HG03060 (cell line): ENCODE data around the gene MKX.

ENCODE experiments used
- ATAC-seq: cut with Tn5 transposase; IDR thresholded peaks from one replicate; pipeline ENCODE4 v1.9.1; 2021; ENCODE audit warnings: low read depth, moderate number of reproducible peaks; ENCODE audit not compliant: unreplicated experiment

MKX gene

DNA sequence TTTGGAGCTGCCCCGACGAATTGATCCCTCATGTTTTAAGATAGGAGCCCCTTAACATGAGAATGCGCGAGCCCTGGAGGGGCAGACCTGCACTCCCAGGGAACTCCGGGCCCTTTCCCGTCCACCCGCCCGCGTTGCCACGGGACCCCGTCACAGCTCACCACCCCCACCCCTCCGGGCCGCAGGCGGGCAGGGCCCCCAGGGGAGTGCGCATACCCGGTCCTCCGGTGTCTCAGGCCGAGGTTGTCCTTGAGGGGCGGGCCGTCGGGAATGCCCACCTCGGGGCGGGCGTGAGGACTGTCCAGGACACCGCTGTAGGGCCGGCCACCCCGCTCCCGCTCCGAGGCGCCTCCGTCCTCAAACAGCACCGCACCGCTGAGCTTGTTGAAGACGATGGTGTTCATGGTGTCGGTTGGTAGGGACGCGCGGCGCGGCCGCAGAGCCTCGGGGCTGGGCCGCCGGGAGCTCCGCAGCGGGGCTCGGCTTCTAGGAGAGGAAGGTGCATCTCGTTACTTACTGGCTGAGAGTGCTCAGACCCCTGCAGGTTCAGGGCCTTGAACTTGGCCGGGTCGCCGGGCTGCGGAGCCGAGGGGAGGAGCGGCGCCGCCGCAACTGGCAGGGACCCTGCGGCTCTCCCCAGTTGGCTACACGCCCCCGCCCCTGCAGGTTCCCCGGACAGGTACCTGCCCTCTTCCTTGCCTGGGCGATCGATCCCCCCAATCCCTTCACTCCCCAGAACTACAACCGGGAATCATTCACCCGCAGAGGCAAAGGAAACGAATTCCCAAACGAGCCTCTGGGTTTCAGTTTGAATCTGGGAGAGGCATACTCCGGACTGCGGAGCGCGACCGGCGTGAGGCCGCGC is 2.4 kb downstream of the MKX start:
- no peak for ATAC-seq

DNA sequence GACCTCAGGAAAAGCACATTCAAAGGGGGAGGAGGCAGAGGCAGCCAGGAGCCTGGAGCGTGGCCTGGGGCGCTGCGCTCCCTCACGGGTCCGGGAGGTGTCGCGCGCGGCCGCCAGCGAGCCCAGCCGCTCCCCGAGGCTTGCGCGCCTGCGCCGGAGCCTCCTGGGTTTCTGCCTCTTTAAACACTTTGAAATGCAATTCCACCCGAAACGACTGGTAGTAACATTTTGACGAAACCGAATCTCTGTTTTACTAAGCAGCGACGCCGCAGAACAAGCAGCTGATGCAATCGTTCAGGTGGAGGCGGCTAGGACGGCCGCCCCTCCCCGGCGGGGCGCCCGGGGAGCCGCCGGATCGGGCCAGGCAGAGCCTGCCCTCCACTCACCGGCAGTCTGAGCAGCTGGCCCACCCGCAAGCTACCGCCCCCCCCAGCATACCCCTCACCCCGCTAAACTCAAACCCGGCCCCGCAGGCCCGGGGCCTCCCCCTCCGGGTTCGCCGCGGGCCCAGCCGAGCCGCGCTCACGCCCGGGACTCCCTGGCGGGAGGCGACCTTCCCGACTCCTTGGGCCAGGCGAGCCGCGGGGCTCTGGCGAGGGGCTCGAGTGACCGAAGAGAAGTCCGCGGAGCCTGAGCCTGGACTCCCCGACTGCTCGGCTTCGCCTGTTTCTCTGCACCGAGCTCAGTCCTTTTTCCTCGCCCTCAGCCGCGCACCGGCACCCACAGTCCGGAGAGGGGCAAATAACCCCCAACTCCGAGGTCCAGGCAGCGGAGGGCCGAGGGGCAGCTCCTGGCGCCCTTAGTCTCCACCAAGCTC is 3.2 kb downstream of the MKX start:
- peak; percentile 89 for ATAC-seq

GRCh38 chr10:27741173-27742091 is 4.2 kb downstream of the MKX start:
- ATAC-seq = no peak

- ATAC-seq = no peak
Measured at GRCh38 chr10:27736396-27736795, 9.2 kb downstream of the MKX start.

- no peak for ATAC-seq
Measured at GRCh38 chr10:27730041-27730440, 15.6 kb downstream of the MKX start.

GRCh38 chr10:27728338-27728737 is 17.3 kb downstream of the MKX start:
- no peak for ATAC-seq

DNA sequence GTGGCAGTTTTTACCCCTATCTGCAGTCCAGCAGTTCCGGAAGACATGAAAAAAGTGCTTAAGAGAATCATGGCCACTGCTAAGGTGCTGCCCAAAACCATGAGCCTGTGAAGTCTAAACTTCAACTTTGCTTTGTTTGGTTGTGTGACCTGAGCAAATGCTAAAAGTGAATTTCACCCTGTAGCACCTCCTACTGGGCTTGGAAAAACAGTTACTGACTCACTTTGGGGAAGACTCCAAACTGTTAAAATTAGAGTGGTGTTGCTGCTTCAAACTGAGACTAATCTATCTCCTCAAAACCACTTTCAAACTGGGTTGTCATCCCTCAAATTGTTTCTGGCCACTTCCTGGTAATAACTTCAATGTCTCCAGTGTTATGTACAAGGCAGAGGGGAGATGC is 21.3 kb downstream of the MKX start:
- no peak for ATAC-seq

GRCh38 chr10:27723436-27723835 is 22.2 kb downstream of the MKX start:
- no peak for ATAC-seq

- no peak for ATAC-seq
Measured at GRCh38 chr10:27720529-27720928, 25.1 kb downstream of the MKX start.

GRCh38 chr10:27719052-27719451 is 26.6 kb downstream of the MKX start:
- no peak for ATAC-seq

- no peak for ATAC-seq
Measured at GRCh38 chr10:27717861-27718260, 27.8 kb downstream of the MKX start.

GRCh38 chr10:27717224-27717623 is 28.4 kb downstream of the MKX start:
- ATAC-seq = no peak

DNA sequence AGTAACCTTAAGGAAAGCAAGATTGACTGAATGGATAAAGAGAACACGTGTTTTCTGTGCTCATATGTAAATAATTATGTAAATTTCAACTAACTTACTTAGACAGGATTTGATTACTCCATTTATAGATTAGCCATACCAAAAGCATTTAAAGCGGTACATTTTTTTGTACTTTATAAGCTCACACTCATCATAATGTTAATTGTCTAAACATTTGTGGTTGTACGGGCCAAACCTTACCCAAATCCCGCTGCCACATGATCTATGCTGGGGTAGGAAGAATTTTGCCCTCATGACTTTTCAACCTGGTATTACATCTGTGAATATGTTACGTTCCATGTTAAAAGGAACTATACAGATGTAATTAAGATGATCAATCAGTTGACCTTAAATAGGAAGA is 29.1 kb downstream of the MKX start:
- ATAC-seq = no peak

DNA sequence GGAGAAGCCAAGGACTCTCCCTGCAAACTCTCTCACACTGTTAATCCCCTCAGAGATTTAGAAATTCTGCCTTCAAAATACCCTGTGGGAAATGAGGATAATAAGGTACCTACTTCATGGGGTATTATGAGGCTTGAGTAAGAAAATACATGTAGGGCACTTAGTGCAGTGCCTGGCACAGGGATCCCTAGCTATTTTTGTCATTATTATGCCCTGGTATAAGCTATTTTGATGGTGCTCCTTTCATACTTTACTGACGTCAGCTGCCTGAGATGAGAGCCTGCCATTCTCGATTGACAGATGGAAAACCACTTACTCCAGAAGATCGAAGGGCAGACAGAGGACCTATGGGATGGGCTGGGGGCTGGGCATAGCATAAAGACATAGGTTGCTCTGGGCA is 30.1 kb downstream of the MKX start:
- ATAC-seq = no peak

GRCh38 chr10:27714349-27714748 is 31.3 kb downstream of the MKX start:
- no peak for ATAC-seq

- ATAC-seq = no peak
Measured at GRCh38 chr10:27713941-27714340, 31.7 kb downstream of the MKX start.

GRCh38 chr10:27710014-27710413 is 35.6 kb downstream of the MKX start:
- no peak for ATAC-seq

DNA sequence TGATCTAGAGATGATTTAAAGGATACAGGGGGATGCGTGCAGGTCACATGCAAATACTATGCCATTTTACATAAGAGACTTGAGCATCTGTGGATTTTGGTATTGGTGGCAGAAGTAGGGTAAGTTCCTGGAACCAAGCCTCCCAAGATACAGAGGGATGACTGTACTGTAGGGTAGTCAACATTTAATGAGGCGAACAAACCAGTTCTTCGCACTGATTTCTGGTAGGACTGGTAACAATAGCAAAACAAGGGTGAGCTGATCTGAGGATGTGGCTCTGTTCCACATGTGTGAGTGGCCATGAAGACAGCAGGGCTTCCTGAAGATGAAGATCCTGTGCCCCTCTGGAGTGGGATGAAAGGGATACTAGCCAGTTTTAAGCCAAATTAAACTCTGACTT is 36.3 kb downstream of the MKX start:
- no peak for ATAC-seq

- no peak for ATAC-seq
Measured at GRCh38 chr10:27701938-27702537, 43.6 kb downstream of the MKX start.

- no peak for ATAC-seq
Measured at GRCh38 chr10:27699776-27700175, 45.8 kb downstream of the MKX start.
